ENCODE measurements around the gene SUGCT. TPM values are rescaled to one million over a fixed set of nuclear protein-coding genes. Genes with fewer than 3 reads are reported as not detected.

SUGCT gene
- total and polyA plus RNA-seq, 2 of the 8 experiments (the other 6 are each of a cell fraction or from before 2014, with no cell fraction given), result 2.8 to 5.4 TPM

DNA sequence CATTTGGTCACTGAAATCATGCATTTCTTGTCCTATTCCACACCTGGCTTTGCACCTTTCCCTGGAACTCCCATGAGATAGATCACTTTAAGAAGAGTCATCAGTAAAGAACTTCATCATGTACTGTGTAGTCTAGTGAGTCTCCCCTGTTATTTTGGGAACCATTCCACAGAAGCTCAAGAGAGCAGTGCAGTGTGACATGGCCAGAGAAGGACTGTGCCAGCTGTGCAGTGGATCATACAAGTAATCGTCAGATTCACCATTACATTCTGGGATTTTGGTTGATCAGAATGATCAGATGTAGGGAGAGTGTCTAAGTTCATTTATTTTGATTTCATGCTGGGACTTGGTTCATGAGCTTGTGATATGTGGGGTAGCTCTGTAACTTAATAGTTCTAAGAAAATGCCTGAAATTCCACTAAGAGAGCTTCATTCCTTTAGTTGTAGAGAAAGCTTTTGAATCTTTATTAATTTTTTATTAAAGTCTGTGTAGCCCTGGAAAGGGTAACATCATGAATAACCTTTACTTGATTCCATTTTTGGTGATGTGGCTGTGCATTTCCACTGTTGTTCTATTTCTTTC is 166.8 kb downstream of the SUGCT start:
- H3K27ac ChIP-seq (ENCODE audit: low read depth, low read length), result no peak overlapping the region
- ChIA-PET CTCF (ENCODE audit: partially characterized antibody) (no interaction called here), POLR2A (ENCODE audit: partially characterized antibody) (no interaction called here)
- H3K4me1 ChIP-seq (replicated peaks in 1 of 4; ENCODE audit: control insufficient read depth in 3 of 4, insufficient read depth in 4 of 4, low read length in 3 of 4), result peaks cover 0 to 4% (median 0%) of the 10 kb centered on the region in 4 experiments; a peak in 2 of 7 replicates
- H2BK15ac ChIP-seq (ENCODE audit: low read length), result no peak overlapping the region
- H3K9me3 ChIP-seq (ENCODE audit: insufficient read depth in 2 of 2, low read depth in 1 of 2, low read length in 1 of 2), result no peaks in the 10 kb centered on the region
- H3K23me2 ChIP-seq (ENCODE audit: low read depth, low read length), result no peaks in the 10 kb centered on the region; the same call in 1 of the 2 replicates
- no peak overlapping the region for H3K9ac ChIP-seq (replicated peaks in 1 of 4; ENCODE audit: extremely low read depth in 1 of 4, low read depth in 3 of 4, low read length in 3 of 4)
- no peak overlapping the region for H3K56ac ChIP-seq (replicated peaks; ENCODE audit: insufficient read length, low read depth, low read length)
- H4K20me1 ChIP-seq (replicated peaks in 1 of 2; ENCODE audit: control insufficient read depth in 1 of 2, insufficient read depth in 2 of 2, low read length in 2 of 2), result no peaks in the 10 kb centered on the region
- no peaks in the 10 kb centered on the region for H3K79me1 ChIP-seq (ENCODE audit: low read depth, low read length)
- H3K4me3 ChIP-seq (ENCODE audit: extremely low read depth in 1 of 4, insufficient read depth in 2 of 4, low read depth in 3 of 4, low read length in 4 of 4), result no peak overlapping the region
- no peak overlapping the region for H3K18ac ChIP-seq (ENCODE audit: extremely low read depth, low read length)
- no peaks in the 10 kb centered on the region for H3K79me2 ChIP-seq (ENCODE audit: control insufficient read depth in 1 of 2, insufficient read depth in 2 of 2, low read length in 2 of 2)
- H3K36me3 ChIP-seq (ENCODE audit: control insufficient read depth in 2 of 4, insufficient read depth in 4 of 4, low read length in 3 of 4), result no peaks in the 10 kb centered on the region
- no peak overlapping the region for H2AFZ ChIP-seq (ENCODE audit: low read length)
- no peak overlapping the region for H3K4me2 ChIP-seq (ENCODE audit: insufficient read depth in 1 of 2, low read depth in 2 of 2, low read length in 2 of 2)
- DNase-seq (ENCODE audit: low read depth in 1 of 2, low spot score in 2 of 2) (no peak), FAIRE-seq (no peak)
- no peak overlapping the region for H2AK5ac ChIP-seq (ENCODE audit: low read depth, low read length)
- H4K91ac ChIP-seq (replicated peaks; ENCODE audit: insufficient read length, low read length), result no peak overlapping the region
- no peak overlapping the region for H3K4ac ChIP-seq (replicated peaks; ENCODE audit: insufficient read length, low read depth, low read length)
- H3K23ac ChIP-seq (ENCODE audit: insufficient read length), result no peak overlapping the region
- no peak overlapping the region for H4K5ac ChIP-seq (ENCODE audit: insufficient read length, low read depth, low read length)
- no peak overlapping the region for H2BK5ac ChIP-seq (ENCODE audit: low read depth, low read length)
- H2BK12ac ChIP-seq (ENCODE audit: low read depth, low read length), result no peak overlapping the region
- no peak overlapping the region for H2BK20ac ChIP-seq (ENCODE audit: low read length)
- 88% methylated on average over 1 of the region's 1 CpG; no CpG with 5 or more reads in 1 of the 2 experiments for WGBS, 2 experiments (ENCODE audit: extremely low coverage in 1 of 2, insufficient coverage in 1 of 2, insufficient read length in 1 of 2, insufficient replicate concordance in 2 of 2, low coverage in 1 of 2, low lambda C conversion rate in 2 of 2, missing lambda C conversion rate in 1 of 2)
- H3K27me3 ChIP-seq (replicated peaks in 1 of 4; ENCODE audit: control insufficient read depth in 3 of 4, extremely low read depth in 1 of 4, insufficient read depth in 3 of 4, low read length in 3 of 4), result no peaks in the 10 kb centered on the region
- no peak overlapping the region for H3K14ac ChIP-seq (ENCODE audit: insufficient read length)
- H2BK120ac ChIP-seq (replicated peaks; ENCODE audit: low read depth, low read length), result no peak overlapping the region
- H4K8ac ChIP-seq (ENCODE audit: extremely low read depth, insufficient read depth, low read length), result no peak overlapping the region
- TF ChIP-seq JUN (IDR thresholded peaks at IDR 0.05; ENCODE audit: low read depth, low read length) (no peak), ZNF274 (IDR thresholded peaks at IDR 0.05; ENCODE audit: borderline replicate concordance, extremely low read depth, low read length) (no peak), SP2 (IDR thresholded peaks at IDR 0.05; ENCODE audit: low read length) (no peak), CHD1 (IDR thresholded peaks at IDR 0.05; ENCODE audit: low read depth, low read length) (no peak), NRF1 (IDR thresholded peaks at IDR 0.05; ENCODE audit: low read depth, low read length) (no peak), TBP (IDR thresholded peaks at IDR 0.05; ENCODE audit: low read depth, low read length) (no peak), SUZ12 (IDR thresholded peaks at IDR 0.05; ENCODE audit: low read length) (no peak), PHF8 (conservative IDR thresholded peaks at IDR 0.05; ENCODE audit: low read depth, low read length) (no peak), RBBP5 (IDR thresholded peaks at IDR 0.05; ENCODE audit: borderline replicate concordance, low read depth, low read length) (no peak), MAFK (IDR thresholded peaks at IDR 0.05; ENCODE audit: low read depth, low read length) (no peak), EP300 (IDR thresholded peaks at IDR 0.05; ENCODE audit: borderline replicate concordance in 1 of 2, low read depth in 2 of 2, low read length in 2 of 2) (no peak), BCL11A (IDR thresholded peaks at IDR 0.05; ENCODE audit: low read depth in 2 of 2, low read length in 2 of 2) (no peak), RXRA (IDR thresholded peaks at IDR 0.05; ENCODE audit: insufficient read depth, low read depth, low read length) (no peak), SAP30 (IDR thresholded peaks at IDR 0.05; ENCODE audit: insufficient read depth, insufficient replicate concordance, low read length) (no peak)
